Neutrophil (primary cell): Measurements from ENCODE around the gene TMEM63A.
A peak's percentile ranks its signal among the peaks of the same experiment; 100 is the strongest.

ENCODE experiments used
- H3K27ac ChIP-seq: fragments of 200-600 bp; sonication (generic); 2 replicates; pipeline ENCODE4 v1.5.1; 2016; ENCODE audit warnings: mild to moderate bottlenecking, moderate library complexity
- H3K27me3 ChIP-seq: fragments of 200-600 bp; sonication (generic); 2 replicates; pipeline ENCODE4 v1.6.0; 2016; ENCODE audit warnings: mild to moderate bottlenecking
- H3K36me3 ChIP-seq: fragments of 200-600 bp; sonication (generic); 2 replicates; pipeline ENCODE4 v1.5.1; 2017
- H3K4me1 ChIP-seq, 2 experiments: fragments of 200-600 bp in 1 of 2; sonication (generic) in 1 of 2; 1 replicate in 1 of 2; 2 replicates in 1 of 2; pipeline versions ENCODE4 v1.5.1 to v1.6.1; 2013 to 2016; ENCODE audit warnings: low read depth in 1 of 2, low read length in 1 of 2, mild to moderate bottlenecking in 1 of 2, moderate library complexity in 1 of 2; ENCODE audit not compliant: control insufficient read depth in 1 of 2, insufficient read depth in 1 of 2
- H3K4me3 ChIP-seq, 2 experiments: fragments of 200-600 bp in 1 of 2; sonication (generic) in 1 of 2; 1 replicate in 1 of 2; 2 replicates in 1 of 2; pipeline ENCODE4 v1.5.1; 2013 to 2016; ENCODE audit warnings: low read depth in 1 of 2, low read length in 1 of 2, mild to moderate bottlenecking in 1 of 2, moderate library complexity in 1 of 2
- H3K9me3 ChIP-seq: fragments of 200-600 bp; sonication (generic); 2 replicates; pipeline ENCODE4 v1.5.1; 2016
- CTCF ChIP-seq: fragments of 200-600 bp; sonication (generic); IDR thresholded peaks from 2 replicates; pipeline ENCODE4 v1.5.1; 2016; ENCODE audit warnings: antibody characterized with exemption

TMEM63A gene

GRCh38 chr1:225906467-225906866 is 24.3 kb upstream of the TMEM63A start:
- H3K4me3 ChIP-seq: no peak overlapping the region
- TF ChIP-seq CTCF: no peak

GRCh38 chr1:225903623-225904022 is 21.4 kb upstream of the TMEM63A start:
- Histone ChIP-seq H3K9me3 (no peaks in the 10 kb centered on the region), H3K27me3 (no peaks in the 10 kb centered on the region), H3K4me1 (peaks cover 0 to 10% of the 10 kb centered on the region in 2 experiments), H3K36me3 (no peaks in the 10 kb centered on the region), H3K27ac (no peak overlapping the region), H3K4me3 (no peak overlapping the region)
- TF ChIP-seq CTCF: no peak

More at GRCh38 chr1:225906467-225906866, 24.3 kb upstream of the TMEM63A start:
- Histone ChIP-seq H3K27me3 (no peaks in the 10 kb centered on the region), H3K27ac (no peak overlapping the region), H3K36me3 (no peaks in the 10 kb centered on the region), H3K4me1 (peaks cover 20 to 21% of the 10 kb centered on the region in 2 experiments), H3K9me3 (no peaks in the 10 kb centered on the region)

- Histone ChIP-seq H3K4me3 (no peak overlapping the region), H3K36me3 (no peaks in the 10 kb centered on the region), H3K27me3 (no peaks in the 10 kb centered on the region), H3K4me1 (peaks cover 26 to 40% of the 10 kb centered on the region in 2 experiments), H3K27ac (no peak overlapping the region), H3K9me3 (no peaks in the 10 kb centered on the region)
- no peak for TF ChIP-seq CTCF
Observed at GRCh38 chr1:225899044-225899925, 17.1 kb upstream of the TMEM63A start.

- Histone ChIP-seq H3K9me3 (no peaks in the 10 kb centered on the region), H3K4me3 (peak overlapping the region in 1 of 2 experiments; percentile 18), H3K27me3 (no peaks in the 10 kb centered on the region), H3K27ac (peak overlapping the region; percentile 91), H3K36me3 (no peaks in the 10 kb centered on the region), H3K4me1 (peaks cover 26 to 40% of the 10 kb centered on the region in 2 experiments)
- TF ChIP-seq CTCF: no peak
Observed at GRCh38 chr1:225897595-225898514, 15.7 kb upstream of the TMEM63A start.

- peak overlapping the region; percentile 91 for H3K27ac ChIP-seq
- no peaks in the 10 kb centered on the region for H3K27me3 ChIP-seq
- no peak for TF ChIP-seq CTCF
- H3K36me3 ChIP-seq: no peaks in the 10 kb centered on the region
- peaks cover 31 to 44% of the 10 kb centered on the region in 2 experiments for H3K4me1 ChIP-seq
- H3K4me3 ChIP-seq: peak overlapping the region in 1 of 2 experiments; percentile 18
- H3K9me3 ChIP-seq: no peaks in the 10 kb centered on the region
Observed at GRCh38 chr1:225896937-225897549, 14.9 kb upstream of the TMEM63A start.
